ENCODE results near the gene MYO10. TPM values are rescaled to one million over a fixed set of nuclear protein-coding genes. Genes with fewer than 3 reads are reported as not detected.
A peak's percentile ranks its signal among the peaks of the same experiment; 100 is the strongest.
"Not testable (repeated sequence)": the region's sequence is repeated elsewhere in the genome, so short reads cannot be mapped to it uniquely, and the experiment has no call there.

Gene MYO10
- total RNA-seq = 10 to 100 TPM; 40.0 to 89.2 TPM
- 50.6 TPM for polyA plus RNA-seq (2013, experiment 1 of 2)
- polyA plus RNA-seq (2013, experiment 2 of 2) = 51.3 TPM
- long read RNA-seq, experiment 1, partial matches to known transcripts = 15 of 23 reads
- long read RNA-seq, experiment 1, other reads (novel, unspliced or antisense) = 8 of 23 reads
- long read RNA-seq, experiment 2, full-length matches to known transcripts = 1 of 33 reads
- long read RNA-seq, experiment 2, partial matches to known transcripts = 24 of 33 reads
- long read RNA-seq, experiment 2, other reads (novel, unspliced or antisense) = 8 of 33 reads
- long read RNA-seq, experiment 3, full-length matches to known transcripts = 12 of 86 reads
- long read RNA-seq, experiment 3, partial matches to known transcripts = 61 of 86 reads
- long read RNA-seq, experiment 3, other reads (novel, unspliced or antisense) = 13 of 86 reads
- long read RNA-seq, experiment 4, partial matches to known transcripts = 2 of 3 reads
- long read RNA-seq, experiment 4, other reads (novel, unspliced or antisense) = 1 of 3 reads

GRCh38 chr5:16936150-16936988, at the start of gene MYO10:
MYO10 (minus strand) TSS chr5:16936288; CDS start chr5:16935808, 480 bp downstream.
- Histone ChIP-seq H3K36me3 (ENCODE audit: control insufficient read depth, insufficient read depth, low read length) (peaks cover 13% of the 10 kb centered on the region), H3K4me1 (ENCODE audit: control insufficient read depth, insufficient read depth, low read length) (peaks cover 4% of the 10 kb centered on the region), H3K27ac (ENCODE audit: low read depth, low read length) (peak within 1 kb of the TSS; percentile 48), H3K4me3 (ENCODE audit: low read length) (peak within 1 kb of the TSS; percentile 90), H3K9ac (ENCODE audit: extremely low read depth, low read length, poor library complexity, severe bottlenecking) (peak within 1 kb of the TSS; percentile 90), H3K9me3 (ENCODE audit: control insufficient read depth, low read length) (no peaks in the 10 kb centered on the region), H3K27me3 (ENCODE audit: control insufficient read depth, insufficient read depth, low read length, poor library complexity, severe bottlenecking) (peaks cover 15% of the 10 kb centered on the region)
- no peak for TF ChIP-seq CTCF (conservative IDR thresholded peaks at IDR 0.05)
- 1% methylated on average over 33 to 64 of the region's 70 CpGs for WGBS, 2 experiments (ENCODE audit: insufficient coverage in 1 of 2, insufficient read length in 1 of 2)
- Mint-ChIP-seq H3K9me3 (no peaks in the 10 kb centered on the region), H3K27me3 (ENCODE audit: insufficient read depth) (peaks cover 39% of the 10 kb centered on the region), H3K4me1 (peaks cover 52% of the 10 kb centered on the region), H3K27ac (peak within 1 kb of the TSS; percentile 94), H3K4me3 (peak within 1 kb of the TSS; percentile 94), H3K36me3 (ENCODE audit: low read depth) (peaks cover 8% of the 10 kb centered on the region)
- DNase-seq = peak; percentile 98

GRCh38 chr5:16985304-16985703, 49.2 kb upstream of the MYO10 start:
- 91 to 94% methylated on average over 7 of the region's 7 CpGs for WGBS, 2 experiments (ENCODE audit: insufficient coverage in 1 of 2, insufficient read length in 1 of 2)
- not testable (repeated sequence) for H3K36me3 ChIP-seq (ENCODE audit: control insufficient read depth, insufficient read depth, low read length); H3K27ac ChIP-seq (ENCODE audit: low read depth, low read length); H3K9me3 Mint-ChIP-seq; DNase-seq; H3K4me1 Mint-ChIP-seq; H3K9ac ChIP-seq (ENCODE audit: extremely low read depth, low read length, poor library complexity, severe bottlenecking); H3K27me3 Mint-ChIP-seq (ENCODE audit: insufficient read depth); H3K9me3 ChIP-seq (ENCODE audit: control insufficient read depth, low read length); H3K4me1 ChIP-seq (ENCODE audit: control insufficient read depth, insufficient read depth, low read length); H3K36me3 Mint-ChIP-seq (ENCODE audit: low read depth); H3K4me3 ChIP-seq (ENCODE audit: low read length); H3K27ac Mint-ChIP-seq; H3K4me3 Mint-ChIP-seq; H3K27me3 ChIP-seq (ENCODE audit: control insufficient read depth, insufficient read depth, low read length, poor library complexity, severe bottlenecking)

GRCh38 chr5:16983972-16984371, 47.9 kb upstream of the MYO10 start:
- H3K36me3 Mint-ChIP-seq (ENCODE audit: low read depth) = no peaks in the 10 kb centered on the region
- no peaks in the 10 kb centered on the region for H3K27me3 Mint-ChIP-seq (ENCODE audit: insufficient read depth)
- Histone ChIP-seq H3K9ac (ENCODE audit: extremely low read depth, low read length, poor library complexity, severe bottlenecking) (no peak overlapping the region), H3K9me3 (ENCODE audit: control insufficient read depth, low read length) (no peaks in the 10 kb centered on the region), H3K27ac (ENCODE audit: low read depth, low read length) (no peak overlapping the region), H3K27me3 (ENCODE audit: control insufficient read depth, insufficient read depth, low read length, poor library complexity, severe bottlenecking) (no peaks in the 10 kb centered on the region), H3K4me1 (ENCODE audit: control insufficient read depth, insufficient read depth, low read length) (no peaks in the 10 kb centered on the region), H3K4me3 (ENCODE audit: low read length) (no peak overlapping the region), H3K36me3 (ENCODE audit: control insufficient read depth, insufficient read depth, low read length) (no peaks in the 10 kb centered on the region)
- H3K4me1 Mint-ChIP-seq = peaks cover 1% of the 10 kb centered on the region
- no peak for DNase-seq
- H3K27ac Mint-ChIP-seq = no peak overlapping the region
- H3K4me3 Mint-ChIP-seq = no peak overlapping the region
- no peak for TF ChIP-seq CTCF (conservative IDR thresholded peaks at IDR 0.05)
- H3K9me3 Mint-ChIP-seq = no peaks in the 10 kb centered on the region
- WGBS, 2 experiments (ENCODE audit: insufficient coverage in 1 of 2, insufficient read length in 1 of 2) = 89% methylated on average over 1 of the region's 1 CpG; no CpG with 5 or more reads in 1 of the 2 experiments

All from endodermal cell (in vitro differentiated cells).